H1 (cell line): ENCODE measurements around the gene FAM81B. TPM values are rescaled to one million over a fixed set of nuclear protein-coding genes. Genes with fewer than 3 reads are reported as not detected.

Source experiments
- CTCF ChIA-PET: fragments of 300-600 bp; sonication (Branson Sonifier 250); formaldehyde crosslinking; loops from one replicate; lab custom pipeline; 2021; ENCODE audit not compliant: partially characterized antibody; lab: Charles Lee
- POLR2A ChIA-PET: fragments of 300-600 bp; sonication (Branson Sonifier 250); formaldehyde crosslinking; loops from one replicate; lab custom pipeline; 2021; ENCODE audit warnings: inconsistent platforms; ENCODE audit not compliant: partially characterized antibody; lab: Charles Lee
- DNase-seq, 2 experiments: peaks; one replicate each; pipeline versions ENCODE4 v3.0.0 to v3.0.0-alpha.2; 2010 to 2022; ENCODE audit warnings: low spot score in 2 of 2, low read depth in 1 of 2, mixed read lengths in 1 of 2
- FAIRE-seq: peaks from 2 replicates; lab custom pipeline; 2011; peaks lifted over from hg19 to GRCh38; lab: Jason Lieb, UNC
- H2AFZ ChIP-seq: 2 replicates; pipeline ENCODE4 v1.8.1; 2012; ENCODE audit warnings: low read length, inconsistent platforms
- H2AK5ac ChIP-seq: 2 replicates; pipeline ENCODE4 v1.6.1; 2013; ENCODE audit warnings: low read depth, low read length
- H2BK120ac ChIP-seq: replicated peaks from 2 replicates; pipeline ENCODE3; 2013; ENCODE audit warnings: low read depth, low read length, inconsistent platforms
- H2BK12ac ChIP-seq: 2 replicates; pipeline ENCODE4 v1.6.1; 2013; ENCODE audit warnings: low read depth, low read length
- H2BK15ac ChIP-seq: 2 replicates; pipeline ENCODE4 v1.6.1; 2013; ENCODE audit warnings: low read length
- H2BK20ac ChIP-seq: 2 replicates; pipeline ENCODE4 v1.6.1; 2013; ENCODE audit warnings: low read length
- H2BK5ac ChIP-seq: 2 replicates; pipeline ENCODE4 v1.6.1; 2013; ENCODE audit warnings: low read depth, low read length
- H3K14ac ChIP-seq: 2 replicates; pipeline ENCODE4 v1.6.1; 2013; ENCODE audit warnings: inconsistent platforms; ENCODE audit not compliant: insufficient read length
- H3K18ac ChIP-seq: 2 replicates; pipeline ENCODE4 v1.6.1; 2013; ENCODE audit warnings: low read length; ENCODE audit errors: extremely low read depth
- H3K23ac ChIP-seq: 2 replicates; pipeline ENCODE4 v1.6.1; 2013; ENCODE audit warnings: inconsistent platforms; ENCODE audit not compliant: insufficient read length
- H3K23me2 ChIP-seq: 2 replicates; pipeline ENCODE4 v1.6.1; 2013; ENCODE audit warnings: low read depth, low read length
- H3K27ac ChIP-seq: 2 replicates; pipeline ENCODE4 v1.6.1; 2011; ENCODE audit warnings: low read depth, low read length, inconsistent platforms
- H3K27me3 ChIP-seq, 4 experiments: replicated peaks in 1 of 4; 1 replicate in 1 of 4; 2 replicates in 3 of 4; pipeline versions ENCODE4 v1.6.1 to v1.8.1; 2011 to 2013; ENCODE audit warnings: low read length in 3 of 4, mild to moderate bottlenecking in 3 of 4, inconsistent platforms in 2 of 4, mixed read lengths in 2 of 4, moderate library complexity in 1 of 4; ENCODE audit not compliant: control insufficient read depth in 3 of 4, insufficient read depth in 3 of 4; ENCODE audit errors: extremely low read depth in 1 of 4
- H3K36me3 ChIP-seq, 4 experiments: 2 replicates each; pipeline versions ENCODE4 v1.6.1 to v1.8.1; 2011 to 2013; ENCODE audit warnings: mild to moderate bottlenecking in 4 of 4, low read length in 3 of 4, moderate library complexity in 2 of 4, control low read depth in 1 of 4, inconsistent platforms in 1 of 4; ENCODE audit not compliant: insufficient read depth in 4 of 4, control insufficient read depth in 2 of 4
- H3K4ac ChIP-seq: replicated peaks from 2 replicates; pipeline ENCODE3; 2013; ENCODE audit warnings: low read length, low read depth, mixed read lengths, inconsistent platforms; ENCODE audit not compliant: insufficient read length
- H3K4me1 ChIP-seq, 4 experiments: replicated peaks in 1 of 4; 1 replicate in 1 of 4; 2 replicates in 3 of 4; pipeline versions ENCODE4 v1.6.1 to v1.8.1; 2011 to 2013; ENCODE audit warnings: low read length in 3 of 4, inconsistent platforms in 2 of 4, mixed read lengths in 1 of 4; ENCODE audit not compliant: insufficient read depth in 4 of 4, control insufficient read depth in 3 of 4
- H3K4me2 ChIP-seq, 2 experiments: 2 replicates each; pipeline versions ENCODE4 v1.6.1 to v1.8.1; 2011 to 2013; ENCODE audit warnings: low read depth in 2 of 2, low read length in 2 of 2, control low read depth in 1 of 2, inconsistent platforms in 1 of 2, mild to moderate bottlenecking in 1 of 2; ENCODE audit not compliant: insufficient read depth in 1 of 2
- H3K4me3 ChIP-seq, 4 experiments: fragments of 200-600, 300-600 bp in 1 of 4; sonication (generic), shearing (Covaris generic), sonication (Bioruptor Twin) in 1 of 4; 2 replicates each; pipeline versions ENCODE4 v1.5.1 to v1.8.1; 2011 to 2016; ENCODE audit warnings: low read length in 4 of 4, low read depth in 3 of 4, control low read depth in 2 of 4, inconsistent platforms in 2 of 4, mild to moderate bottlenecking in 2 of 4, mixed read lengths in 1 of 4, moderate library complexity in 1 of 4; ENCODE audit not compliant: insufficient read depth in 2 of 4; ENCODE audit errors: extremely low read depth in 1 of 4
- H3K56ac ChIP-seq: replicated peaks from 2 replicates; pipeline ENCODE3; 2013; ENCODE audit warnings: low read depth, mild to moderate bottlenecking, mixed read lengths, low read length, inconsistent platforms; ENCODE audit not compliant: insufficient read length
- H3K79me1 ChIP-seq: 2 replicates; pipeline ENCODE4 v1.6.1; 2013; ENCODE audit warnings: low read depth, low read length, control low read depth
- H3K79me2 ChIP-seq, 2 experiments: 2 replicates each; pipeline versions ENCODE4 v1.6.1 to v1.8.1; 2012 to 2013; ENCODE audit warnings: low read length in 2 of 2, mild to moderate bottlenecking in 2 of 2, inconsistent platforms in 1 of 2; ENCODE audit not compliant: insufficient read depth in 2 of 2, control insufficient read depth in 1 of 2
- H3K9ac ChIP-seq, 4 experiments: replicated peaks in 1 of 4; 1 replicate in 1 of 4; 2 replicates in 3 of 4; pipeline versions ENCODE4 v1.6.1 to v1.8.1; 2011 to 2013; ENCODE audit warnings: low read depth in 3 of 4, low read length in 3 of 4, control low read depth in 2 of 4, mild to moderate bottlenecking in 2 of 4, moderate library complexity in 2 of 4, inconsistent platforms in 1 of 4; ENCODE audit errors: extremely low read depth in 1 of 4
- H3K9me3 ChIP-seq, 2 experiments: 2 replicates each; pipeline versions ENCODE4 v1.6.1 to v1.8.1; 2012 to 2013; ENCODE audit warnings: mild to moderate bottlenecking in 2 of 2, moderate library complexity in 2 of 2, control low read depth in 1 of 2, inconsistent platforms in 1 of 2, low read depth in 1 of 2, low read length in 1 of 2, mixed read lengths in 1 of 2; ENCODE audit not compliant: insufficient read depth in 2 of 2
- H4K20me1 ChIP-seq, 2 experiments: replicated peaks in 1 of 2; 2 replicates each; pipeline versions ENCODE3 to v1.8.1; 2011 to 2013; ENCODE audit warnings: inconsistent platforms in 2 of 2, low read length in 2 of 2, mild to moderate bottlenecking in 1 of 2; ENCODE audit not compliant: insufficient read depth in 2 of 2, control insufficient read depth in 1 of 2
- H4K5ac ChIP-seq: 2 replicates; pipeline ENCODE4 v1.6.1; 2013; ENCODE audit warnings: low read length, low read depth, mixed read lengths, inconsistent platforms; ENCODE audit not compliant: insufficient read length
- H4K8ac ChIP-seq: 2 replicates; pipeline ENCODE4 v1.8.0; 2013; ENCODE audit warnings: mild to moderate bottlenecking, moderate library complexity, low read length, inconsistent platforms; ENCODE audit not compliant: insufficient read depth; ENCODE audit errors: extremely low read depth
- H4K91ac ChIP-seq: replicated peaks from 2 replicates; pipeline ENCODE3; 2013; ENCODE audit warnings: low read length, mixed read lengths, inconsistent platforms; ENCODE audit not compliant: insufficient read length
- SIX5 ChIP-seq: IDR thresholded peaks from 2 replicates; pipeline ENCODE4 v1.6.1; 2011; ENCODE audit warnings: mild to moderate bottlenecking, low read depth, low read length
- WGBS, 2 experiments: shearing (Covaris generic) in 1 of 2; methylation state at CpG; one replicate each; pipeline versions ENCODE4 v1.1.6 to v1.1.7; 2013 to 2015; ENCODE audit warnings: low lambda C conversion rate in 2 of 2, mixed read lengths in 2 of 2, inconsistent platforms in 1 of 2, low coverage in 1 of 2, missing lambda C conversion rate in 1 of 2; ENCODE audit not compliant: insufficient replicate concordance in 2 of 2, insufficient coverage in 1 of 2, insufficient read length in 1 of 2; ENCODE audit errors: extremely low coverage in 1 of 2, missing lambda C conversion rate in 1 of 2; 5-methylcytosine and 5-hydroxymethylcytosine counted together
- polyA plus RNA-seq, 7 experiments: library from polyadenylated mRNA; depleted of rRNA in 3 of 7; stranded (reverse) in 5 of 7; unstranded in 2 of 7; fragments of >200 nt in 5 of 7; fragments of 200-250 nt in 2 of 7; gene quantifications; 1 replicate in 5 of 7; 2 replicates in 1 of 7; 4 replicates in 1 of 7; pipeline versions ENCODE4 v1.2.1 to v1.2.3, GENCODE V29; 2011 to 2013; ENCODE audit warnings: missing spikeins in 2 of 7, mixed read lengths in 2 of 7
- total RNA-seq: library from RNA; stranded (reverse); fragmentation: NEBNext Ultra II Directional; extraction: Animal tissue kit (Norgen Biotek cat#: 25700); gene quantifications from 2 replicates; pipeline ENCODE4 v1.2.1, GENCODE V29; 2021

FAM81B gene
- total and polyA plus RNA-seq, 2 of the 8 experiments (the other 6 are each of a cell fraction or from before 2014, with no cell fraction given): not detected

- Histone ChIP-seq H4K20me1 (no peaks in the 10 kb centered on the region), H4K8ac (no peak overlapping the region), H3K4ac (no peak overlapping the region), H3K79me1 (no peaks in the 10 kb centered on the region), H2AFZ (0 out of 2 replicates have a peak overlapping the region, but pooled peaks have one; percentile 35), H3K4me1 (no peaks in the 10 kb centered on the region), H3K14ac (no peak overlapping the region), H3K9me3 (0 out of 4 replicates have a peak, but pooled peaks cover 0 to 3% of the 10 kb centered on the region in 2 experiments), H3K27me3 (no peaks in the 10 kb centered on the region), H2BK20ac (no peak overlapping the region), H2BK5ac (no peak overlapping the region), H2BK12ac (no peak overlapping the region), H3K56ac (no peak overlapping the region), H3K23me2 (no peaks in the 10 kb centered on the region), H3K9ac (no peak overlapping the region), H4K91ac (no peak overlapping the region), H3K79me2 (no peaks in the 10 kb centered on the region), H4K5ac (no peak overlapping the region), H2BK120ac (no peak overlapping the region), H3K36me3 (no peaks in the 10 kb centered on the region), H3K27ac (no peak overlapping the region), H2AK5ac (no peak overlapping the region), H3K23ac (no peak overlapping the region), H2BK15ac (no peak overlapping the region), H3K18ac (no peak overlapping the region), H3K4me3 (no peak overlapping the region), H3K4me2 (no peak overlapping the region)
- TF ChIP-seq SIX5: no peak
- no peak for FAIRE-seq
- CTCF ChIA-PET: no interaction called here
- WGBS, 2 experiments: 82% methylated on average over 1 of the region's 1 CpG; no CpG with 5 or more reads in 1 of the 2 experiments
- POLR2A ChIA-PET: no interaction called here
- DNase-seq: no peak
These were observed 40.5 kb upstream of the FAM81B start for GRCh38 chr5:95350631-95351030.
